Ovary (tissue), 9 donors: ENCODE data around the gene HOXA6. TPM values are rescaled to one million over a fixed set of nuclear protein-coding genes. Genes with fewer than 3 reads are reported as not detected.

ENCODE experiments used
- DNase-seq, 5 donors: peaks; one replicate each; pipeline ENCODE4 v3.0.0-alpha.2; 2019 to 2020
- H3K27ac ChIP-seq, 2 donors: fragments of 200-600 bp; one replicate each; pipeline versions ENCODE4 v1.5.1 to v1.8.0; 2019 to 2022
- H3K27me3 ChIP-seq: fragments of 200-600 bp; one replicate; pipeline ENCODE4 v1.8.0; 2022
- H3K36me3 ChIP-seq: fragments of 200-600 bp; sonication (generic); one replicate; pipeline ENCODE4 v1.5.1; 2019
- H3K4me1 ChIP-seq: one replicate; pipeline ENCODE4 v1.8.1; 2013; ENCODE audit warnings: mild to moderate bottlenecking, moderate library complexity; ENCODE audit not compliant: insufficient read depth
- H3K4me3 ChIP-seq: fragments of 200-600 bp; sonication (generic); one replicate; pipeline ENCODE4 v1.5.1; 2017
- H3K9me3 ChIP-seq, 2 donors: fragments of 200-600 bp in 1 of 2; sonication (generic) in 1 of 2; one replicate each; pipeline versions ENCODE4 v1.5.1 to v1.8.1; 2013 to 2019; ENCODE audit warnings: mild to moderate bottlenecking in 1 of 2, moderate library complexity in 1 of 2
- CTCF ChIP-seq, 3 donors: fragments of 450-650 bp in 2 of 3; fragments of 200-600 bp in 1 of 3; IDR thresholded peaks; one replicate each; pipeline versions ENCODE4 v1.5.1 to v1.8.0; 2016 to 2022; ENCODE audit warnings: antibody characterized with exemption in 3 of 3, mild to moderate bottlenecking in 1 of 3
- EP300 ChIP-seq: sonication (generic); formaldehyde crosslinking; IDR thresholded peaks from one replicate; pipeline ENCODE4 v1.6.1; 2017; ENCODE audit warnings: antibody characterized with exemption
- POLR2A ChIP-seq: fragments of 450-650 bp; IDR thresholded peaks from one replicate; pipeline ENCODE4 v1.6.1; 2017; ENCODE audit warnings: antibody characterized with exemption, mild to moderate bottlenecking, moderate library complexity
- WGBS, 3 donors: extraction: QIAGEN DNeasy Blood & Tissue Kit in 1 of 3; methylation state at CpG; one replicate each; pipeline versions ENCODE4 v1.1.5 to v1.1.7; 2013 to 2017; 5-methylcytosine and 5-hydroxymethylcytosine counted together
- intact Hi-C, 4 donors: fragments of 100-400 bp; cut with DNase I; formaldehyde crosslinking; loops; one replicate each; pipeline versions ENCODE4 v1.11.0 to v1.15.1; 2022 to 2023
- polyA plus RNA-seq, 2 donors: library from polyadenylated mRNA; stranded (reverse); fragments of 200-250 nt in 1 of 2; fragments of 350-450 nt in 1 of 2; fragmentation: Illumina TruSeq in 1 of 2; extraction: RNeasy Lipid Tissue Mini Kit (QIAGEN cat#74804) in 1 of 2; gene quantifications; one replicate each; pipeline ENCODE4 v1.2.3, GENCODE V29; 2013 to 2014
- total RNA-seq, 7 donors: library from RNA; depleted of rRNA in 2 of 7; stranded (reverse); fragments of >200 nt in 2 of 7; fragmentation: NEBNext Ultra II Directional in 3 of 7; extraction: Animal tissue kit (Norgen Biotek cat#: 25700) in 3 of 7; gene quantifications; one replicate each; pipeline versions ENCODE4 v1.1.0 to v1.2.4, GENCODE V29; 2016 to 2023
- donor health status: DM: no; HTN: no; CAD: no; lungs with moderate emphysema.
- donor health status: DM: no; HTN: no; CAD: no.
- donor health status: Bipolar disorder and iron deficiency.
- donor health status: DM: yes; HTN: yes; CAD: no.
- donor health status: DM: no; HTN: no; CAD: no.
- donor health status: DM: yes; HTN: yes; CAD: no.

HOXA6 gene
- total and polyA plus RNA-seq, 9 donors = 0.29 to 4.2 (median 0.39) TPM; not detected in 1

- Histone ChIP-seq H3K9me3 (peaks cover 0 to 5% of the 10 kb centered on the region in 2 donors), H3K4me3 (peak within 1 kb of the TSS; percentile 53), H3K27me3 (no peaks in the 10 kb centered on the region), H3K36me3 (no peaks in the 10 kb centered on the region), H3K4me1 (peaks cover 6% of the 10 kb centered on the region), H3K27ac (peak within 1 kb of the TSS in 1 of 2 donors; percentile 61)
- peak; percentile 80 to 94 (median 88) for DNase-seq
- no peak for TF ChIP-seq CTCF (IDR thresholded peaks at IDR 0.05)
- TF ChIP-seq EP300 = no peak
- TF ChIP-seq POLR2A = no peak
- WGBS, 3 donors = 2 to 4% (median 2%) methylated on average over 47 to 67 of the region's 67 CpGs
- intact Hi-C loops = loop anchor here in 1 of 4 donors (5.0 kb wide), 1 partner anchor 273 kb away; no protein-coding TSS in a partner anchor
Observed at GRCh38 chr7:27130540-27131389, 16.8 kb downstream of the HOXA6 start, which contains the start of gene HOXA4. Gene HOXA4 (minus strand): TSS chr7:27130757. CDS start chr7:27130733, 24 bp downstream.

- peaks cover 0 to 5% of the 10 kb centered on the region in 2 donors for H3K9me3 ChIP-seq
- peak overlapping the region; percentile 53 for H3K4me3 ChIP-seq
- intact Hi-C loops = loop anchor here in 1 of 4 donors (5.0 kb wide), 1 partner anchor 273 kb away; no protein-coding TSS in a partner anchor
- H3K27ac ChIP-seq = peak overlapping the region in 1 of 2 donors; percentile 61
- H3K27me3 ChIP-seq = no peaks in the 10 kb centered on the region
- 3 to 5% (median 3%) methylated on average over 43 to 72 of the region's 72 CpGs for WGBS, 3 donors
- peaks cover 6% of the 10 kb centered on the region for H3K4me1 ChIP-seq
- no peak for TF ChIP-seq EP300
- no peak for TF ChIP-seq CTCF (IDR thresholded peaks at IDR 0.05)
- no peak for TF ChIP-seq POLR2A
- no peaks in the 10 kb centered on the region for H3K36me3 ChIP-seq
- peak in 1 of 5 donors; percentile 67 for DNase-seq
Observed at GRCh38 chr7:27129729-27130539, 17.6 kb downstream of the HOXA6 start.

- DNase-seq = peak in 1 of 5 donors; percentile 59
- WGBS, 3 donors = 46 to 59% (median 46%) methylated on average over 28 of the region's 28 CpGs
Observed at GRCh38 chr7:27128776-27129728, 18.5 kb downstream of the HOXA6 start.

More at GRCh38 chr7:27128776-27129728, 18.5 kb downstream of the HOXA6 start:
- intact Hi-C loops = no loop called here
- H3K27ac ChIP-seq = peak overlapping the region in 1 of 2 donors; percentile 61
- no peak for TF ChIP-seq CTCF (IDR thresholded peaks at IDR 0.05)
- TF ChIP-seq POLR2A = no peak
- no peak for TF ChIP-seq EP300
- H3K9me3 ChIP-seq = peaks cover 0 to 5% of the 10 kb centered on the region in 2 donors
- no peaks in the 10 kb centered on the region for H3K36me3 ChIP-seq
- H3K4me1 ChIP-seq = peaks cover 6% of the 10 kb centered on the region
- H3K4me3 ChIP-seq = no peak overlapping the region
- H3K27me3 ChIP-seq = no peaks in the 10 kb centered on the region
